H1 (cell line): ENCODE data around the gene IFIT5. TPM values are rescaled to one million over a fixed set of nuclear protein-coding genes. Genes with fewer than 3 reads are reported as not detected.

Source experiments
- MAFK ChIP-seq: IDR thresholded peaks from 2 replicates; pipeline ENCODE4 v1.6.1; 2012; ENCODE audit warnings: low read depth, mild to moderate bottlenecking, improper control_type of control experiment, low read length
- TAF7 ChIP-seq: optimal IDR thresholded peaks from 2 replicates; pipeline ENCODE3; 2011; ENCODE audit warnings: low read depth, mild to moderate bottlenecking, inconsistent platforms, low read length, moderate library complexity, borderline replicate concordance
- polyA plus RNA-seq, 7 experiments: library from polyadenylated mRNA; depleted of rRNA in 3 of 7; stranded (reverse) in 5 of 7; unstranded in 2 of 7; fragments of >200 nt in 5 of 7; fragments of 200-250 nt in 2 of 7; gene quantifications; 1 replicate in 5 of 7; 2 replicates in 1 of 7; 4 replicates in 1 of 7; pipeline versions ENCODE4 v1.2.1 to v1.2.3, GENCODE V29; 2011 to 2013; ENCODE audit warnings: missing spikeins in 2 of 7, mixed read lengths in 2 of 7
- total RNA-seq: library from RNA; stranded (reverse); fragmentation: NEBNext Ultra II Directional; extraction: Animal tissue kit (Norgen Biotek cat#: 25700); gene quantifications from 2 replicates; pipeline ENCODE4 v1.2.1, GENCODE V29; 2021
- TF ChIP-seq, protein P1 (sequence below): fragments of 300-600 bp; sonication (generic); IDR thresholded peaks from 2 replicates; pipeline ENCODE4 v1.7.1; 2012; ENCODE audit warnings: low read length, moderate library complexity, mild to moderate bottlenecking, inconsistent platforms; ENCODE audit not compliant: insufficient replicate concordance
- TF ChIP-seq, protein P2 (sequence below): IDR thresholded peaks from 2 replicates; pipeline ENCODE4 v1.6.1; 2011; ENCODE audit warnings: low read depth, mild to moderate bottlenecking, low read length; ENCODE audit not compliant: insufficient read depth

The IFIT5 gene
- total and polyA plus RNA-seq, 2 of the 8 experiments (the other 6 are each of a cell fraction or from before 2014, with no cell fraction given) = 0.94 to 2.6 TPM

DNA sequence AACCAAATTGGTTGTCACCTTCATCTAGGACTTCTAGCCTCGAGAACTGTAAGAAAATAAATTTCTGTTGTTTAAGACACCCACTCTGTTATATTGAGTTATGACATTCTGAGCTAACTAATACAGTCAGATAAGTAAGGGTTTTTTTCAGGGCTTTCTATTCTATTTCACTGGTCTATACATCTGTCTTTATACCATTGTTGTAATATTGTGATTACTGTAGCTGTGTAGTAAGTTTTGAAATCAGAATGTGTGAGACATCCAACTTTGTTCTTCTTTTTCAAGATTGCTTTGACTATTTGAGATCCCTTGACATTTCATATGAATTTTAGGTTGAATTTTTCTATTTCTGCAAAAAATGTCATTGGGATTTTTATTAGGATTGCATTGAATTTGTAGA lies 14.4 kb upstream of the IFIT5 start (continued):
- TF ChIP-seq, protein P1, sequence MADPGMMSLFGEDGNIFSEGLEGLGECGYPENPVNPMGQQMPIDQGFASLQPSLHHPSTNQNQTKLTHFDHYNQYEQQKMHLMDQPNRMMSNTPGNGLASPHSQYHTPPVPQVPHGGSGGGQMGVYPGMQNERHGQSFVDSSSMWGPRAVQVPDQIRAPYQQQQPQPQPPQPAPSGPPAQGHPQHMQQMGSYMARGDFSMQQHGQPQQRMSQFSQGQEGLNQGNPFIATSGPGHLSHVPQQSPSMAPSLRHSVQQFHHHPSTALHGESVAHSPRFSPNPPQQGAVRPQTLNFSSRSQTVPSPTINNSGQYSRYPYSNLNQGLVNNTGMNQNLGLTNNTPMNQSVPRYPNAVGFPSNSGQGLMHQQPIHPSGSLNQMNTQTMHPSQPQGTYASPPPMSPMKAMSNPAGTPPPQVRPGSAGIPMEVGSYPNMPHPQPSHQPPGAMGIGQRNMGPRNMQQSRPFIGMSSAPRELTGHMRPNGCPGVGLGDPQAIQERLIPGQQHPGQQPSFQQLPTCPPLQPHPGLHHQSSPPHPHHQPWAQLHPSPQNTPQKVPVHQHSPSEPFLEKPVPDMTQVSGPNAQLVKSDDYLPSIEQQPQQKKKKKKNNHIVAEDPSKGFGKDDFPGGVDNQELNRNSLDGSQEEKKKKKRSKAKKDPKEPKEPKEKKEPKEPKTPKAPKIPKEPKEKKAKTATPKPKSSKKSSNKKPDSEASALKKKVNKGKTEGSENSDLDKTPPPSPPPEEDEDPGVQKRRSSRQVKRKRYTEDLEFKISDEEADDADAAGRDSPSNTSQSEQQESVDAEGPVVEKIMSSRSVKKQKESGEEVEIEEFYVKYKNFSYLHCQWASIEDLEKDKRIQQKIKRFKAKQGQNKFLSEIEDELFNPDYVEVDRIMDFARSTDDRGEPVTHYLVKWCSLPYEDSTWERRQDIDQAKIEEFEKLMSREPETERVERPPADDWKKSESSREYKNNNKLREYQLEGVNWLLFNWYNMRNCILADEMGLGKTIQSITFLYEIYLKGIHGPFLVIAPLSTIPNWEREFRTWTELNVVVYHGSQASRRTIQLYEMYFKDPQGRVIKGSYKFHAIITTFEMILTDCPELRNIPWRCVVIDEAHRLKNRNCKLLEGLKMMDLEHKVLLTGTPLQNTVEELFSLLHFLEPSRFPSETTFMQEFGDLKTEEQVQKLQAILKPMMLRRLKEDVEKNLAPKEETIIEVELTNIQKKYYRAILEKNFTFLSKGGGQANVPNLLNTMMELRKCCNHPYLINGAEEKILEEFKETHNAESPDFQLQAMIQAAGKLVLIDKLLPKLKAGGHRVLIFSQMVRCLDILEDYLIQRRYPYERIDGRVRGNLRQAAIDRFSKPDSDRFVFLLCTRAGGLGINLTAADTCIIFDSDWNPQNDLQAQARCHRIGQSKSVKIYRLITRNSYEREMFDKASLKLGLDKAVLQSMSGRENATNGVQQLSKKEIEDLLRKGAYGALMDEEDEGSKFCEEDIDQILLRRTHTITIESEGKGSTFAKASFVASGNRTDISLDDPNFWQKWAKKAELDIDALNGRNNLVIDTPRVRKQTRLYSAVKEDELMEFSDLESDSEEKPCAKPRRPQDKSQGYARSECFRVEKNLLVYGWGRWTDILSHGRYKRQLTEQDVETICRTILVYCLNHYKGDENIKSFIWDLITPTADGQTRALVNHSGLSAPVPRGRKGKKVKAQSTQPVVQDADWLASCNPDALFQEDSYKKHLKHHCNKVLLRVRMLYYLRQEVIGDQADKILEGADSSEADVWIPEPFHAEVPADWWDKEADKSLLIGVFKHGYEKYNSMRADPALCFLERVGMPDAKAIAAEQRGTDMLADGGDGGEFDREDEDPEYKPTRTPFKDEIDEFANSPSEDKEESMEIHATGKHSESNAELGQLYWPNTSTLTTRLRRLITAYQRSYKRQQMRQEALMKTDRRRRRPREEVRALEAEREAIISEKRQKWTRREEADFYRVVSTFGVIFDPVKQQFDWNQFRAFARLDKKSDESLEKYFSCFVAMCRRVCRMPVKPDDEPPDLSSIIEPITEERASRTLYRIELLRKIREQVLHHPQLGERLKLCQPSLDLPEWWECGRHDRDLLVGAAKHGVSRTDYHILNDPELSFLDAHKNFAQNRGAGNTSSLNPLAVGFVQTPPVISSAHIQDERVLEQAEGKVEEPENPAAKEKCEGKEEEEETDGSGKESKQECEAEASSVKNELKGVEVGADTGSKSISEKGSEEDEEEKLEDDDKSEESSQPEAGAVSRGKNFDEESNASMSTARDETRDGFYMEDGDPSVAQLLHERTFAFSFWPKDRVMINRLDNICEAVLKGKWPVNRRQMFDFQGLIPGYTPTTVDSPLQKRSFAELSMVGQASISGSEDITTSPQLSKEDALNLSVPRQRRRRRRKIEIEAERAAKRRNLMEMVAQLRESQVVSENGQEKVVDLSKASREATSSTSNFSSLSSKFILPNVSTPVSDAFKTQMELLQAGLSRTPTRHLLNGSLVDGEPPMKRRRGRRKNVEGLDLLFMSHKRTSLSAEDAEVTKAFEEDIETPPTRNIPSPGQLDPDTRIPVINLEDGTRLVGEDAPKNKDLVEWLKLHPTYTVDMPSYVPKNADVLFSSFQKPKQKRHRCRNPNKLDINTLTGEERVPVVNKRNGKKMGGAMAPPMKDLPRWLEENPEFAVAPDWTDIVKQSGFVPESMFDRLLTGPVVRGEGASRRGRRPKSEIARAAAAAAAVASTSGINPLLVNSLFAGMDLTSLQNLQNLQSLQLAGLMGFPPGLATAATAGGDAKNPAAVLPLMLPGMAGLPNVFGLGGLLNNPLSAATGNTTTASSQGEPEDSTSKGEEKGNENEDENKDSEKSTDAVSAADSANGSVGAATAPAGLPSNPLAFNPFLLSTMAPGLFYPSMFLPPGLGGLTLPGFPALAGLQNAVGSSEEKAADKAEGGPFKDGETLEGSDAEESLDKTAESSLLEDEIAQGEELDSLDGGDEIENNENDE = no peak
- no peak for TF ChIP-seq MAFK
- no peak for TF ChIP-seq TAF7
- TF ChIP-seq, protein P2, sequence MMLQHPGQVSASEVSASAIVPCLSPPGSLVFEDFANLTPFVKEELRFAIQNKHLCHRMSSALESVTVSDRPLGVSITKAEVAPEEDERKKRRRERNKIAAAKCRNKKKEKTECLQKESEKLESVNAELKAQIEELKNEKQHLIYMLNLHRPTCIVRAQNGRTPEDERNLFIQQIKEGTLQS = no peak
- TF ChIP-seq, all 59 proteins: peak for 0
